ENCODE measurements around the gene GJB3.

GJB3 gene

DNA sequence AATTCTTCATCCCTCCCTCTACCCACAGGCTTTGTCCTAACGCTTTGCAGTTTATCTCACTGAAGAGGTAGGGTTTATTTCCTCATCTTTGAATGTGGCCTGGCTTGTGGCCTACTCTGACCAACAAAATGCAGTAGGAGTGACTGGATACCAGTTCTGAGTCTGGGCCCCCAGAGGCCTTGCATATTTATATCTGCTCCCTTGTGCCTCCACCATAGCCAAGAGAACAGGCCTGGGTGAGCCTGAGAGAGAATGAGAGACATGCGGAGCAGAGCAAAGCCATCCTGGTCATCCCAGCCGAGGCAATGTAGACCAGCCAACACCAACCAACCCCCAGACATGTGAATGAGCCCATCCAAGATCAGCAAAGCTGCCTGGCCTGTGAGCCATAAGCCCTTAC, 48.2 kb downstream of the GJB3 start:
- ATAC-seq (ENCODE audit: low read depth) (no peak), DNase-seq (ENCODE audit: low spot score) (no peak)
- Histone ChIP-seq H3K27me3 (ENCODE audit: insufficient read depth, poor library complexity, severe bottlenecking) (no peaks in the 10 kb centered on the region), H3K4me1 (ENCODE audit: insufficient read depth, poor library complexity, severe bottlenecking) (no peaks in the 10 kb centered on the region), H3K27ac (ENCODE audit: poor library complexity, severe bottlenecking) (no peak overlapping the region), H3K36me3 (ENCODE audit: low read depth) (no peaks in the 10 kb centered on the region), H3K4me3 (ENCODE audit: severe bottlenecking) (no peak overlapping the region), H3K9me3 (ENCODE audit: severe bottlenecking) (no peaks in the 10 kb centered on the region)
- TF ChIP-seq, protein P1, sequence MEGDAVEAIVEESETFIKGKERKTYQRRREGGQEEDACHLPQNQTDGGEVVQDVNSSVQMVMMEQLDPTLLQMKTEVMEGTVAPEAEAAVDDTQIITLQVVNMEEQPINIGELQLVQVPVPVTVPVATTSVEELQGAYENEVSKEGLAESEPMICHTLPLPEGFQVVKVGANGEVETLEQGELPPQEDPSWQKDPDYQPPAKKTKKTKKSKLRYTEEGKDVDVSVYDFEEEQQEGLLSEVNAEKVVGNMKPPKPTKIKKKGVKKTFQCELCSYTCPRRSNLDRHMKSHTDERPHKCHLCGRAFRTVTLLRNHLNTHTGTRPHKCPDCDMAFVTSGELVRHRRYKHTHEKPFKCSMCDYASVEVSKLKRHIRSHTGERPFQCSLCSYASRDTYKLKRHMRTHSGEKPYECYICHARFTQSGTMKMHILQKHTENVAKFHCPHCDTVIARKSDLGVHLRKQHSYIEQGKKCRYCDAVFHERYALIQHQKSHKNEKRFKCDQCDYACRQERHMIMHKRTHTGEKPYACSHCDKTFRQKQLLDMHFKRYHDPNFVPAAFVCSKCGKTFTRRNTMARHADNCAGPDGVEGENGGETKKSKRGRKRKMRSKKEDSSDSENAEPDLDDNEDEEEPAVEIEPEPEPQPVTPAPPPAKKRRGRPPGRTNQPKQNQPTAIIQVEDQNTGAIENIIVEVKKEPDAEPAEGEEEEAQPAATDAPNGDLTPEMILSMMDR (IDR thresholded peaks at IDR 0.05; ENCODE audit: poor library complexity, severe bottlenecking), result no peak

DNA sequence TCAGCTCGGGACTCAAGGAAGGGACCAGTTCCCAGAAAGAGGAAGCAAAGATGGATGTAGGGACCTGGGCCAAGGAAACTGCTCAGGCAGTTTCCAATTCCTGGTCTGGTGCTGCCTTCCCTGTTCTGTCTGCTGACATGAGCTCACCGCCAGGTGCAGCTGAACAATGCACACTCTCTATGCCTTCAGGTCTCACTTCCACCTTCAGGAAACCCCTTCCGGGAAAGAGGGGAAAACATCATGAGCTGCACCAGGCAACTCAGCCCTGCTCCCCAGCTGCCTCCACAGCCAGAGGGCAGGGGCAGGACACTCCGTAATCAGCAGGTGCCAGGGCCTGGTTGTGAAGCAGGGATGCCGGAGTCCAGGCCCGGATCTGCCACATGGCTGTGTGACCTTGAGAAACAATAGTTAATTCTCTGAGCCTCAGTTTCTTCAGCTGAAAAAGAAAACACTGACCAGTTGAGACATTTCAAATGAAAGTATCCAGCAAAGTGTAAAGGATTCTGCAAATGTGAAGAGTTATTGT, 50.8 kb downstream of the GJB3 start:
- TF ChIP-seq, protein P1 (IDR thresholded peaks at IDR 0.05; ENCODE audit: poor library complexity, severe bottlenecking), result no peak
- Histone ChIP-seq H3K4me3 (ENCODE audit: severe bottlenecking) (no peak overlapping the region), H3K9me3 (ENCODE audit: severe bottlenecking) (no peaks in the 10 kb centered on the region), H3K36me3 (ENCODE audit: low read depth) (no peaks in the 10 kb centered on the region), H3K4me1 (ENCODE audit: insufficient read depth, poor library complexity, severe bottlenecking) (no peaks in the 10 kb centered on the region), H3K27ac (ENCODE audit: poor library complexity, severe bottlenecking) (no peak overlapping the region), H3K27me3 (ENCODE audit: insufficient read depth, poor library complexity, severe bottlenecking) (no peaks in the 10 kb centered on the region)
- ATAC-seq (ENCODE audit: low read depth), result no peak
- no peak for DNase-seq (ENCODE audit: low spot score)

DNA sequence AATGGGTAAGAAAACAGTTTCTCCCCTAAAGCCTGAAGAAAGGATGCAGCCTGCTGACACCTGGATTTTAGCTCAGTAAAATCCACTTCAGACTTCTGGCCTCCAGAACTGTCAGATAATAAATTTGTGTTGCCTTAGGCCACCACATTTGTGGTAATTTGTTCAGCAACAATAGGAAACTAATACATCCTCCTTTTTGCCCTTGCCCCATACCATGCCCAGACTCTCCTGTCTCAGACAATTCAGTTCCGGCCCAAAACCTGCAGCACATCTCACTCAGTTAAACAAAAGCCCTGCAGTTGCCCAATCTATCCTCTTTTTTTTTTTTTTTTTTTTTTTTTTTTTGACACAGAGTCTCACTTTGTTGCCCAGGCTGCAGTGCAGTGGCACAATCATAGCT, 52.7 kb downstream of the GJB3 start:
- H3K36me3 ChIP-seq (ENCODE audit: low read depth), result no peaks in the 10 kb centered on the region
- DNase-seq (ENCODE audit: low spot score) (no peak), ATAC-seq (ENCODE audit: low read depth) (no peak)
- H3K27ac ChIP-seq (ENCODE audit: poor library complexity, severe bottlenecking), result no peak overlapping the region
- H3K4me1 ChIP-seq (ENCODE audit: insufficient read depth, poor library complexity, severe bottlenecking), result no peaks in the 10 kb centered on the region
- no peaks in the 10 kb centered on the region for H3K9me3 ChIP-seq (ENCODE audit: severe bottlenecking)
- H3K27me3 ChIP-seq (ENCODE audit: insufficient read depth, poor library complexity, severe bottlenecking), result no peaks in the 10 kb centered on the region
- TF ChIP-seq, protein P1 (IDR thresholded peaks at IDR 0.05; ENCODE audit: poor library complexity, severe bottlenecking), result no peak
- no peak overlapping the region for H3K4me3 ChIP-seq (ENCODE audit: severe bottlenecking)
